MM.1S (cell line): ENCODE data around the gene NAPA.

Experiments
- EZH2 ChIP-seq: fragments of 300-600 bp; sonication (generic); optimal IDR thresholded peaks from 2 replicates; pipeline ENCODE3; 2017; ENCODE audit warnings: low read depth, mild to moderate bottlenecking, antibody characterized with exemption, low read length, mixed read lengths
- TF ChIP-seq, protein P1 (sequence below): fragments of 300-600 bp; sonication (generic); IDR thresholded peaks from 2 replicates; pipeline ENCODE4 v1.5.1; 2016; ENCODE audit warnings: antibody characterized with exemption, low read length, mixed read lengths

DNA sequence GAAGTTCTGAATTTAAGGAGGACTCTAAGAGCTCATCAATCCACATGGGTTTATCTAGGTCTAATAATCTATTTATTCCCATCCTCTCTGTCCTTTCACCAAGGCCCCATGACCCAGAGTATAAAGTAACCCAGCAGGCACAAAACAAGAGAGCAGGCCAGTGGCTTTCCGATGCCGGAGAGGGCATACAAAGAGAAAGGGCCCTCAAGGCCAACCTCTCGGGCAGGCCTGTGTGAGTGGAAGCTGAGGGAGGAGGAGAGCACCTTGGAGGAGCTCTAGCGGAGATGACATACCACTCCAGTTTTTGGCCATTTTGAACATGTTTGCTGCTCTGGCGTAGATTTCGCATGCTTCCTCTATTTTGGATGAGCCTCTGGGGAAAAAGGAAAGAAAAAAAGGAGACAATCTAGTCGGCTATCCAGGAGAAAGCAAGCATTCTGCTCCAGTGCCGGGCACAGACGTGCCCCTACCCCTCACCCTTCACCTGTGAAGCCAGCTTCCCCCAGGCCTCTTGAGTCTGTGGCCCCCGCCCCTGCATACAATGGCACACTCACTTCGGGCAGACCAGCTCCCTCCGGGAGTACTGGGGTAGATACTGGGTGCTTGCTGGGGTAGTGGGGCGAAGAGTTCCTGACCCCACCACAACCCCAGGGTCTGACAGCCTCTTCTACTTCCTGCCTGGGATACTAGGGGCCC is 11.6 kb downstream of the NAPA start:
- TF ChIP-seq, protein P1, sequence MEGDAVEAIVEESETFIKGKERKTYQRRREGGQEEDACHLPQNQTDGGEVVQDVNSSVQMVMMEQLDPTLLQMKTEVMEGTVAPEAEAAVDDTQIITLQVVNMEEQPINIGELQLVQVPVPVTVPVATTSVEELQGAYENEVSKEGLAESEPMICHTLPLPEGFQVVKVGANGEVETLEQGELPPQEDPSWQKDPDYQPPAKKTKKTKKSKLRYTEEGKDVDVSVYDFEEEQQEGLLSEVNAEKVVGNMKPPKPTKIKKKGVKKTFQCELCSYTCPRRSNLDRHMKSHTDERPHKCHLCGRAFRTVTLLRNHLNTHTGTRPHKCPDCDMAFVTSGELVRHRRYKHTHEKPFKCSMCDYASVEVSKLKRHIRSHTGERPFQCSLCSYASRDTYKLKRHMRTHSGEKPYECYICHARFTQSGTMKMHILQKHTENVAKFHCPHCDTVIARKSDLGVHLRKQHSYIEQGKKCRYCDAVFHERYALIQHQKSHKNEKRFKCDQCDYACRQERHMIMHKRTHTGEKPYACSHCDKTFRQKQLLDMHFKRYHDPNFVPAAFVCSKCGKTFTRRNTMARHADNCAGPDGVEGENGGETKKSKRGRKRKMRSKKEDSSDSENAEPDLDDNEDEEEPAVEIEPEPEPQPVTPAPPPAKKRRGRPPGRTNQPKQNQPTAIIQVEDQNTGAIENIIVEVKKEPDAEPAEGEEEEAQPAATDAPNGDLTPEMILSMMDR = no peak
- no peak for TF ChIP-seq EZH2
